ENCODE results near the gene TFR2. TPM values are rescaled to one million over a fixed set of nuclear protein-coding genes. Genes with fewer than 3 reads are reported as not detected.

Gene TFR2
- total and polyA plus RNA-seq, 9 of the 15 experiments (the other 6 are each of a cell fraction or from before 2014, with no cell fraction given): 3.8 to 123 (median 51.1) TPM

GRCh38 chr7:100673302-100673941 is 32.1 kb upstream of the TFR2 start, which contains the start of gene GNB2 (continued):
- TF ChIP-seq, protein P1, sequence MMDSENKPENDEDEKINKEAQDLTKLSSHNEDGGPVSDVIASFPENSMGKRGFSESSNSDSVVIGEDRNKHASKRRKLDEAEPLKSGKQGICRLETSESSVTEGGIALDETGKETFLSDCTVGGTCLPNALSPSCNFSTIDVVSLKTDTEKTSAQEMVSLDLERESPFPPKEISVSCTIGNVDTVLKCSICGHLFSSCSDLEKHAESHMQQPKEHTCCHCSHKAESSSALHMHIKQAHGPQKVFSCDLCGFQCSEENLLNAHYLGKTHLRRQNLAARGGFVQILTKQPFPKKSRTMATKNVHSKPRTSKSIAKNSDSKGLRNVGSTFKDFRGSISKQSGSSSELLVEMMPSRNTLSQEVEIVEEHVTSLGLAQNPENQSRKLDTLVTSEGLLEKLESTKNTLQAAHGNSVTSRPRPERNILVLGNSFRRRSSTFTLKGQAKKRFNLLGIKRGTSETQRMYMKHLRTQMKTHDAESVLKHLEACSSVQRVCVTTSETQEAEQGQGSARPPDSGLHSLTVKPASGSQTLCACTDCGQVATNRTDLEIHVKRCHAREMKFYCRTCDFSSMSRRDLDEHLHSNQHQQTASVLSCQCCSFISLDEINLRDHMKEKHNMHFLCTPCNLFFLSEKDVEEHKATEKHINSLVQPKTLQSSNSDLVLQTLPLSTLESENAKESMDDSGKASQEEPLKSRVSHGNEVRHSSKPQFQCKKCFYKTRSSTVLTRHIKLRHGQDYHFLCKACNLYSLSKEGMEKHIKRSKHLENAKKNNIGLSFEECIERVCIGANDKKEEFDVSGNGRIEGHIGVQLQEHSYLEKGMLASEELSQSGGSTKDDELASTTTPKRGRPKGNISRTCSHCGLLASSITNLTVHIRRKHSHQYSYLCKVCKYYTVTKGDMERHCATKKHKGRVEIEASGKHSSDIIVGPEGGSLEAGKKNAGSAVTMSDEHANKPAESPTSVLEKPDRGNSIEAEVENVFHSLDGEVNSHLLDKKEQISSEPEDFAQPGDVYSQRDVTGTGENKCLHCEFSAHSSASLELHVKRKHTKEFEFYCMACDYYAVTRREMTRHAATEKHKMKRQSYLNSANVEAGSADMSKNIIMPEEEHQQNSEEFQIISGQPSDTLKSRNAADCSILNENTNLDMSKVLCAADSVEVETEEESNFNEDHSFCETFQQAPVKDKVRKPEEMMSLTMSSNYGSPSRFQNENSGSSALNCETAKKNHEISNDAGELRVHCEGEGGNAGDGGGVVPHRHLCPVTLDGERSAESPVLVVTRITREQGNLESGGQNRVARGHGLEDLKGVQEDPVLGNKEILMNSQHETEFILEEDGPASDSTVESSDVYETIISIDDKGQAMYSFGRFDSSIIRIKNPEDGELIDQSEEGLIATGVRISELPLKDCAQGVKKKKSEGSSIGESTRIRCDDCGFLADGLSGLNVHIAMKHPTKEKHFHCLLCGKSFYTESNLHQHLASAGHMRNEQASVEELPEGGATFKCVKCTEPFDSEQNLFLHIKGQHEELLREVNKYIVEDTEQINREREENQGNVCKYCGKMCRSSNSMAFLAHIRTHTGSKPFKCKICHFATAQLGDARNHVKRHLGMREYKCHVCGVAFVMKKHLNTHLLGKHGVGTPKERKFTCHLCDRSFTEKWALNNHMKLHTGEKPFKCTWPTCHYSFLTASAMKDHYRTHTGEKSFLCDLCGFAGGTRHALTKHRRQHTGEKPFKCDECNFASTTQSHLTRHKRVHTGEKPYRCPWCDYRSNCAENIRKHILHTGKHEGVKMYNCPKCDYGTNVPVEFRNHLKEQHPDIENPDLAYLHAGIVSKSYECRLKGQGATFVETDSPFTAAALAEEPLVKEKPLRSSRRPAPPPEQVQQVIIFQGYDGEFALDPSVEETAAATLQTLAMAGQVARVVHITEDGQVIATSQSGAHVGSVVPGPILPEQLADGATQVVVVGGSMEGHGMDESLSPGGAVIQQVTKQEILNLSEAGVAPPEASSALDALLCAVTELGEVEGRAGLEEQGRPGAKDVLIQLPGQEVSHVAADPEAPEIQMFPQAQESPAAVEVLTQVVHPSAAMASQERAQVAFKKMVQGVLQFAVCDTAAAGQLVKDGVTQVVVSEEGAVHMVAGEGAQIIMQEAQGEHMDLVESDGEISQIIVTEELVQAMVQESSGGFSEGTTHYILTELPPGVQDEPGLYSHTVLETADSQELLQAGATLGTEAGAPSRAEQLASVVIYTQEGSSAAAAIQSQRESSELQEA (IDR thresholded peaks at IDR 0.05; ENCODE audit: low read depth): no peak
- TF ChIP-seq U2AF2 (optimal IDR thresholded peaks at IDR 0.05; ENCODE audit: low read depth, low read length) (no peak), ZNF384 (IDR thresholded peaks at IDR 0.05; ENCODE audit: low read depth, low read length) (no peak), RCOR1 (IDR thresholded peaks at IDR 0.05; ENCODE audit: borderline replicate concordance in 1 of 2, low read depth in 2 of 2, low read length in 2 of 2) (peak in 1 of 2 experiments; percentile 66; a peak in 2 of 4 replicates), REST (IDR thresholded peaks at IDR 0.05; ENCODE audit: borderline replicate concordance) (peak; percentile 95), REST (CRISPR knock-in tag; IDR thresholded peaks at IDR 0.05; ENCODE audit: low read depth) (peak; percentile 87; the same call in 1 of the 2 replicates)

All from K562 (cell line).